ENCODE measurements around the gene IRF3. TPM values are rescaled to one million over a fixed set of nuclear protein-coding genes. Genes with fewer than 3 reads are reported as not detected.

Gene IRF3
- polyA plus RNA-seq, 3 donors = 29.8 to 115 (median 41.1) TPM

GRCh38 chr19:49710372-49710951 is 44.8 kb upstream of the IRF3 start:
- Histone ChIP-seq H3K4me1 (ENCODE audit: control insufficient read depth in 1 of 2, insufficient read depth in 2 of 2, low read length in 2 of 2) (no peaks in the 10 kb centered on the region), H3K9me3 (replicated peaks in 1 of 2; ENCODE audit: control insufficient read depth in 1 of 2, insufficient read depth in 1 of 2, low read length in 2 of 2) (no peaks in the 10 kb centered on the region), H3K79me2 (ENCODE audit: insufficient read depth, low read length) (no peaks in the 10 kb centered on the region), H3K4me2 (replicated peaks; ENCODE audit: extremely low read depth, low read length, poor library complexity, severe bottlenecking) (no peak overlapping the region), H3K27ac (ENCODE audit: low read depth in 1 of 2, low read length in 2 of 2) (no peak overlapping the region), H2AFZ (ENCODE audit: insufficient read depth, low read depth, low read length, poor library complexity, severe bottlenecking) (no peak overlapping the region), H3K4me3 (replicated peaks in 1 of 3; ENCODE audit: low read depth in 2 of 3, low read length in 3 of 3) (no peak overlapping the region), H3K36me3 (replicated peaks in 1 of 2; ENCODE audit: control insufficient read depth in 1 of 2, insufficient read depth in 2 of 2, low read length in 2 of 2) (no peaks in the 10 kb centered on the region), H3K27me3 (ENCODE audit: control insufficient read depth in 2 of 2, insufficient read depth in 2 of 2, low read length in 2 of 2) (no peaks in the 10 kb centered on the region), H4K20me1 (ENCODE audit: insufficient read depth, low read length) (no peaks in the 10 kb centered on the region), H3K9ac (ENCODE audit: insufficient read depth, low read length, poor library complexity, severe bottlenecking) (no peak overlapping the region)
- no peak overlapping the region for H3K4me3 Mint-ChIP-seq
- H3K9me3 Mint-ChIP-seq = peaks cover 0 to 5% (median 2%) of the 10 kb centered on the region in 7 donors
- H3K27me3 Mint-ChIP-seq (ENCODE audit: low read depth in 3 of 3) = peaks cover 0 to 11% (median 7%) of the 10 kb centered on the region in 3 donors
- no peak for DNase-seq
- intact Hi-C loops (cut with micrococcal nuclease) = no loop called here
- no peak for TF ChIP-seq CTCF (IDR thresholded peaks at IDR 0.05)
- no peaks in the 10 kb centered on the region for H3K36me3 Mint-ChIP-seq
- no peak overlapping the region for H3K27ac Mint-ChIP-seq
- peaks cover 5% of the 10 kb centered on the region for H3K4me1 Mint-ChIP-seq
- WGBS (ENCODE audit: insufficient coverage) = 93% methylated on average over 16 of the region's 20 CpGs

GRCh38 chr19:49705919-49706318 is 40.3 kb upstream of the IRF3 start:
- Mint-ChIP-seq H3K27me3 (ENCODE audit: low read depth in 3 of 3) (peaks cover 6 to 18% (median 12%) of the 10 kb centered on the region in 3 donors), H3K4me1 (peaks cover 2% of the 10 kb centered on the region), H3K9me3 (peaks cover 0 to 2% (median 0%) of the 10 kb centered on the region in 7 donors), H3K4me3 (no peak overlapping the region), H3K27ac (peak overlapping the region in 1 of 7 donors; percentile 42), H3K36me3 (no peaks in the 10 kb centered on the region)
- no peaks in the 10 kb centered on the region for H3K27me3 ChIP-seq (ENCODE audit: control insufficient read depth in 2 of 2, insufficient read depth in 2 of 2, low read length in 2 of 2)
- H2AFZ ChIP-seq (ENCODE audit: insufficient read depth, low read depth, low read length, poor library complexity, severe bottlenecking) = no peak overlapping the region
- no peak overlapping the region for H3K4me2 ChIP-seq (replicated peaks; ENCODE audit: extremely low read depth, low read length, poor library complexity, severe bottlenecking)
- no peak for TF ChIP-seq CTCF (IDR thresholded peaks at IDR 0.05)
- no peak overlapping the region for H3K4me3 ChIP-seq (replicated peaks in 1 of 3; ENCODE audit: low read depth in 2 of 3, low read length in 3 of 3)
- intact Hi-C loops (cut with micrococcal nuclease) = no loop called here
- DNase-seq = no peak
- H4K20me1 ChIP-seq (ENCODE audit: insufficient read depth, low read length) = no peaks in the 10 kb centered on the region
- WGBS (ENCODE audit: insufficient coverage) = 96% methylated on average over 14 of the region's 16 CpGs
- H3K9me3 ChIP-seq (replicated peaks in 1 of 2; ENCODE audit: control insufficient read depth in 1 of 2, insufficient read depth in 1 of 2, low read length in 2 of 2) = no peaks in the 10 kb centered on the region
- H3K27ac ChIP-seq (ENCODE audit: low read depth in 1 of 2, low read length in 2 of 2) = no peak overlapping the region
- no peaks in the 10 kb centered on the region for H3K4me1 ChIP-seq (ENCODE audit: control insufficient read depth in 1 of 2, insufficient read depth in 2 of 2, low read length in 2 of 2)
- H3K36me3 ChIP-seq (replicated peaks in 1 of 2; ENCODE audit: control insufficient read depth in 1 of 2, insufficient read depth in 2 of 2, low read length in 2 of 2) = no peaks in the 10 kb centered on the region
- no peaks in the 10 kb centered on the region for H3K79me2 ChIP-seq (ENCODE audit: insufficient read depth, low read length)
- no peak overlapping the region for H3K9ac ChIP-seq (ENCODE audit: insufficient read depth, low read length, poor library complexity, severe bottlenecking)

All from CD14-positive monocyte (primary cell).